GM19452 (cell line): Measurements from ENCODE around the gene METTL2B.
"Not testable (repeated sequence)": the region's sequence is repeated elsewhere in the genome, so short reads cannot be mapped to it uniquely, and the experiment has no call there.

ENCODE experiments used
- ATAC-seq: cut with Tn5 transposase; IDR thresholded peaks from one replicate; pipeline ENCODE4 v1.9.1; 2021; ENCODE audit not compliant: unreplicated experiment

The METTL2B gene

DNA sequence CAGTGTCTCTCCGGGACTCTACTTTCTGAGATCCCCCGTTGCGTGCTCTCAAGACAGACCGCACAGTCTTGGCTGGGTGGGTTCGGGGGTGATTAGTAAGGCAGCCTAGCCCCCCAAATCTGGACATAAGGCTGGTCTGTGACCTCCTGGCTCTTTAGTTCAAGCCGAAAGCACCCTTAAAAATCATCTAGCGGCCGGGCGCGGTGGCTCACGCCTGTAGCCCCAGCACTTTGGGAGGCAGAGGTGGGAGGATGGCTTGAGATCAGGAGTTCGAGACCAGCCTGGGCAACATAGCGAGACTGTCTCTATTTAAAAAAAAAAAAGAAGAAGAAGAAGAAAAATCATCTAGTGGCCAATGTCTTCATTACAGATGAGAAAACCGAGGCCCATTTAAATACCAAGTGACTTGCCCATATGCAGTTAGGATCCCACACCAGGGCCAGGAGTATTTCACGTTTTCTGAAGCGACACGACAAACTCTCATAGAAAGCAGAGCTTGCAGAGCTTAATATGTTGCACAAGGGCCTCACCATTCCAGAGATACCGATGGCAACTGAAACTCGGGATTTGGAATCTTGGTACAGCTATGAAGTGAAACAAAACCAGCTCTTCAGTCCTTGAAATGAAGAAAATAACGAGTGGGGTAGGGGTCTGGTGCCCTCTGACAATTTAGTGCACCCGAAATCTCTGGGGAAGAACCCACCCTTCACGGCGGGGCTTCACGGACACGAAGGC, 21.6 kb upstream of the METTL2B start:
- no peak for ATAC-seq

DNA sequence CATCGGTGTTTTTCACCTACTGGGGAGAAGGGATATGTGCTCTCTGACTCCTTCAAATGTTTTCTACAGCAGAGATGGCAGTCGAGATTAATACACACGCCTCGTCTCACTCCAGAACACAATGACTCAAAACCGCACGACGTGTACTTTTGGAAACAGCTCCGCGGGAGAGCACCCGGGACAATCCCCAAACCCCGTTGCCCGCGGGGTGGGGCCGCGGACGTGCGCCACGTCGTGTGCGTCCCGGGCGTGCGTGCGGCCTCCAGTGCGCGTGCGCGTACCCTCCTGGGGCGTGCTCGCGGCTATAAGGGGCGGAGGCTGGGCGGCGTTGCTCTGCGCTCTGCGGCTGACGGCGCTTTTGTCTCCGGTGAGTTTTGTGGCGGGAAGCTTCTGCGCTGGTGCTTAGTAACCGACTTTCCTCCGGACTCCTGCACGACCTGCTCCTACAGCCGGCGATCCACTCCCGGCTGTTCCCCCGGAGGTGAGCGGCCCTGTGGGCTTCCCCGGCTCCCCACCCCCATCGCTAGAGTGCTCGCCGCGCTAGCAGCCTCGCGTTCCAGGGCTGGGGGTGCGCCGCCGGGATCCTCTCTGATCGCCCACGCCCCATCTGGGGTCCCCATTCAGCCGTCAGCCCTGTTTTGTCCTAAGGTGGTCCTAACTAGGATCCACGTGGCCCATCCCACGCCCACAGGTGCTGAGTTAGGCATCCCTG, 20.8 kb upstream of the METTL2B start, which contains the start of gene HILPDA:
HILPDA (plus strand) TSS at position 336 of the 712 bp plus-strand sequence. CDS start 1,391 bp downstream, outside the sequence.
- peak; percentile 85 for ATAC-seq

DNA sequence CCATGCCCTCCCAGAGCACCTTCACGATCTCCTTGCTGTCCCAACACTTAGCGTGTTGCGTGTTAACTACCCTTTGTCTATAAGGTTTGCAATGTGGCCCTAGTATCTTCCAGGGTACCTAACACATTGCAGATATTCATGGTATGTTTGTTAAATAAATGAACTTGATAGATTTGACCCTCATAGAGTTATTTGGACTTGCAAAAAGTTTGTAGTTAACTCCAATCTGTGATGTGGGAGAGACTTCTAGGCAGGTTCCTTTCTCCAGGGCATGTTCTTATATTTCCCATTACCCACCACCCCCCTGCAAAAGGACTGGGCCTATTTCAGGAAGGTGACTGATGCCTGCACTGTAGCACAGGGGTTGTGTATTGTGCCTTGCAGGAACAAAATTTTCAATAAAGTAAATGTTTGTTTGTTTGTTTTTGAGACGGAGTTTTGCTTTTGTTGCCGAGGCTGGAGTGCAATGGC, 20.3 kb upstream of the METTL2B start:
- no peak for ATAC-seq

DNA sequence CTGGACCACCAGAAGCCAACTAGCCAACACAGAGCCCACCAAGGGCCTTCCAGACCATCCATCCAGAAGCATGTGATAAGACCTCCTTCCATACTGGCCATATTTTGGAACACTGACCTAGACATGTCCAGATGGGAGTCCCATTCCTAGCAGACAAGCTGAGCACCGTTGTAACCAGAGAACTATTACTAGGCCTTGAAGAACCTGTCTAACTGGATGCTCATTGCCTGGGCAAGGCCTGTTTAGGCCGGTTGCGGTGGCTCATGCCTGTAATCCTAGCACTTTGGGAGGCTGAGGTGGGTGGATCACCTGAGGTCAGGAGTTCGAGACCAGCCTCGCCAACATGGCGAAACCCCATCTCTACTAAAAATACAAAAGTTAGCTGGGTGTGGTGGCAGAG, 19.2 kb upstream of the METTL2B start:
- not testable (repeated sequence) for ATAC-seq

DNA sequence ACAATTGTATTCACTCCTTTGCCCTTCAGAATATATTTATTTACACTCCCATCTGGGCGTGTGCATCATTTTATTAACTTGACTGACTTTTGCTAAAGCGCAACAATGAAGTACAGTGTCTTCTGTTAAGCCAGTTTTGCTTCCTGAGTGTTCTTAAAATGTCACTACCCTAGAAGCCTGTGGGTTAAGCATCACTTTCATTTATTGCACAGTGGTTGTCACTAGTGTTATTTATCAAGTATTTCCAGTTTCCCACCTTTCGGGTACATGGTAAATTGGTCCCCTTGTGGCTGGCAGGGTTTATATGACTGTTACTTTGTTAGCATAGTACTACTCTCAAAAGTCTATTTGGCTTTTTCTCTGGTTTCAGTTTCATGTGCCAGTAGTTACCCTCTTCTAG, 17.6 kb upstream of the METTL2B start:
- ATAC-seq: peak; percentile 29

DNA sequence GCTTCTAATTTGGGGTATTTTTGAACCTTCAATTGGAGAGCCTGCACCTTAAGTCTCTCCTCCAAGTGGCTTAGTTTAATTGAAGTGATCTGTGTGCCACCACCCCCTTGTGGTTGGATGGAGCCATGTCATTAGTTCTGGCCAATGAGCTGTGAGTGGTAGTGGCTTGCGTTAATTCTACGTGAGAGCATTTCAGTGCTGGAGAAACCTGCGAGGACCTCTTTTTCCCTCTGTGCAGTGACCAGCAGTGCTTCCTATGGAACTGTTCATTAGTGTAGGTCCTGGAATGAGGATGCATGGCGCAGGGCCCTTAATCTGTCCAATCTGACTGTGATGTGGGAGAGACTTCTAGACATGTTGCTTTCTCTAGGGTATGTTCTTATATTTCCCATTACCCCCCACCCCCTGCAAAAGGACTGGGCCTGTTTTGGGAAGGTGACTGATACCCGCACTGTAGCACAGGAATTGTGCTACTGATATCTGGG, 17.1 kb upstream of the METTL2B start:
- peak; percentile 47 for ATAC-seq

DNA sequence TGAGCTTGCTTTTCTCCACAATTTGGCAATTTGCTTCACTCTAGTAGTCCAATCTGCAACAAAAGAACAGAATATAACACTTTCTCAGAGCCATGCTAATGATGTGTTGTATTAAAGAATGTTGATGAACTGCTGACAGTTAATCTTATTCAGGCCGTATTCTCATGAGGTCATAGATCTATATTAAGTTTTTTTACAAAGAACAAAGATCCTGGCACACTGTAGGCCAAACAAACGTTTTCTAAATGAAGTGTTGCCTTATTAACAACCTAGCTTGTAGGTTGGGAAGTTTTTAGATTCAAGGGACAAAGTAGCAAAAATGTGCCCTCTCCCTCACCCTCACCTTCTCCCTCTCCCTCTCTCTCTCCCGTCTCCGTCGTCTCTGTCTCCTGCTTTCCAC, 14.1 kb upstream of the METTL2B start:
- ATAC-seq: no peak

DNA sequence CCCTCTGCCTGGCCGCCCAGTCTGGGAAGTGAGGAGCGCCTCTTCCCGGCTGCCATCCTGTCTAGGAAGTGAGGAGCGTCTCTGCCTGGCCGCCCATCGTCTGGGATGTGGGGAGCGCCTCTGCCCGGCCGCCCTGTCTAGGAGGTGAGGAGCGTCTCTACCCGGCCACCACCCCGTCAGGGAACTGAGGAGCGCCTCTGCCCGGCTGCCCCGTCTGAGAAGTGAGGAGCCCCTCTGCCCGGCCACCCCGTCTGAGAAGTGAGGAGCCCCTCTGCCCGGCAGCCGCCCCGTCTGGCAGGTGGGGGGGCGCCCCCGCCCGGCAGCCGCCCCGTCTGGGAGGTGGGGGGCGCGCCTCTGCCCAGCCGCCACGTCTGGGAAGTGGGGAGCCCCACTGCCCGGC, 13.2 kb upstream of the METTL2B start:
- ATAC-seq: not testable (repeated sequence)

DNA sequence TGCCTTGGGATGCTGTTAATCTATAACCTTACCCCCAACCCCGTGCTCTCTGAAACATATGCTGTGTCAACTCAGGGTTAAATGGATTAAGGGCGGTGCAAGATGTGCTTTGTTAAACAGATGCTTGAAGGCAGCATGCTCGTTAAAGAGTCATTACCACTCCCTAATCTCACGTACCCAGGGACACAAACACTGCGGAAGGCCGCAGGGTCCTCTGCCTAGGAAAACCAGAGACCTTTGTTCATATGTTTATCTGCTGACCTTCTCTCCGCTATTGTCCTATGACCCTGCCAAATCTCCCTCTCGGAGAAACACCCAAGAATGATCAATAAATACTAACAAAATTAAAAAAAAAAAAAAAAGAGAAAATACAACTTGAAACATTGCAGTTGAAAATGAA, 12.6 kb upstream of the METTL2B start:
- not testable (repeated sequence) for ATAC-seq

DNA sequence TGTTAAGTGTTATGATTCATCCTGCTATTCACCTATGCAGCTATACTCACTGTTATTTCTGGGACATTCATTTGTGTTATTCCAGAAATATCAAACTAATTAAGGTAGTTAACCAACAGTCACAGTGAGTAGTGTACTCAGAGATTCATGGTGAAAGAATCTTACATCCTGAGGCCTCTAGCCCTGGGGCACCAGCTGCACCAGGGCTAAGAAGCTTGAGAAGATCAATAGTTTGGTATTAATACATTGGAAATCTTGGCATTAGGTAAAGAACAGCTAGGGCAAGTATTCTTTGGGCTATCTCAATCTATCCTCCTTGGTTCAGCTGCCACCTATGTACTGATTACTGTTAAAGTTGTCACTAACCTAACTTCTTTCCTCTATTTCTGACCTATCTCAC, 9.7 kb upstream of the METTL2B start:
- not testable (repeated sequence) for ATAC-seq

DNA sequence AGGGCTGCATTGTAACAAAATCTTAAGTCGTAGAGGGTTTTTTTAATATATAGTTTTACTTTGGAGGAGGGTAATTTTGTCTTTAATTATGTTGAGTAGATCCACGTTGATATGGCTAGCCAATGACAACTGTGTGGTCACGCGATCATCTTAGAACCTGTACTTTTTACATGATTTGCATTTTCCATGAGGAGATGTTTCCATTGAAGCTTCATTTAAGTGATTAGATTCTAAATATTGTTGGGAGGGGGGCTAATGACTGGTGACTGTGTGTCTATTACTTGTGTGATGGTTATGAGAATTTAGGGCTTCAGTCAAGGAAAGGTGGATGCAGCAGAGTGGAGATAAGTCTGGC, 765 bp downstream of the METTL2B start:
- not testable (repeated sequence) for ATAC-seq

DNA sequence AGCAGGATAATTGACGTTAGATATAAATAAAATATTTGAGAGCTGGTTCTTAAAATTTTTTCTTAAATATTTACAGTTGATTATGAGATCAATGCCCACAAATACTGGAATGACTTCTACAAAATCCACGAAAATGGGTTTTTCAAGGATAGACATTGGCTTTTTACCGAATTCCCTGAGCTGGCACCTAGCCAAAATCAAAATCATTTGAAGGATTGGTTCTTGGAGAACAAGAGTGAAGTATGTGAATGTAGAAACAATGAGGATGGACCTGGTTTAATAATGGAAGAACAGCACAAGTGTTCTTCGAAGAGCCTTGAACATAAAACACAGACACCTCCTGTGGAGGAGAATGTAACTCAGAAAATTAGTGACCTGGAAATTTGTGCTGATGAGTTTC, 2.5 kb downstream of the METTL2B start:
- ATAC-seq: not testable (repeated sequence)

DNA sequence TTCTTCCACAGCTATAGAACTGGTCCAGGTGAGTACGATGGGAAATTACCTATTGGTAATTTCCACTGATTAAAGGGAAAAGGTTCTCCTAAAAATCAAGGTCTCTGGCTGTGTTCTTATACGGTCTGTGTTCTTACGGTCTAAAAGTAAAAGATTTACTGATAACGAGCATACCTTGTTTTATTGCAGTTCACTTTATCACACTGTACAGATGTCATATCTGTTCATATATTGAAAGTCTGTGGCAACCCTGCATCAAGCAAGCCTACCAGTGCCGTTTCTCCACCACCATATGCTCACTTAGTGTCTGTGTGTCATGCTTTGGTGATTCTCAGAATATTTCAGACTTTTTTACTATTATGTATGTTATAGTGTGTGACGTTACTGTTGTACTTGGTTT, 11.6 kb downstream of the METTL2B start:
- ATAC-seq: not testable (repeated sequence)

DNA sequence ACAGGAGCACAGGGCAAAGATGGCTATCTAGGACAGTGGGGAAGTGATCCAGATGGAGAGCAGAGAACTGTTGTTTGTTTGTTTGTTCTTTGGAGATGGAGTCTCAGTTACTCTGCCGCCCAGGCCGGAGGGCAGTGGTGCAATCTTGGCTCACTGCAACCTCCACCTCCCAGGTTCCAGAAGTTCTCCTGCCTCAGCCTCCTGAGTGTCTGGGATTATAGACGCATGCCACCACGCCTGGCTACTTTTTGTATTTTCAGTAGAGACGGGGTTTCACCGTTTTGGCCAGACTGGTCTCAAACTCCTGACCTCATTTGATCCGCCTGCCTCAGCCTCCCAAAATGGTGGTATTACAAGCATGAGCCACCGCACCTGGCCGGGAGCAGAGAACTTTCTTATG, 20.9 kb downstream of the METTL2B start:
- ATAC-seq: no peak

DNA sequence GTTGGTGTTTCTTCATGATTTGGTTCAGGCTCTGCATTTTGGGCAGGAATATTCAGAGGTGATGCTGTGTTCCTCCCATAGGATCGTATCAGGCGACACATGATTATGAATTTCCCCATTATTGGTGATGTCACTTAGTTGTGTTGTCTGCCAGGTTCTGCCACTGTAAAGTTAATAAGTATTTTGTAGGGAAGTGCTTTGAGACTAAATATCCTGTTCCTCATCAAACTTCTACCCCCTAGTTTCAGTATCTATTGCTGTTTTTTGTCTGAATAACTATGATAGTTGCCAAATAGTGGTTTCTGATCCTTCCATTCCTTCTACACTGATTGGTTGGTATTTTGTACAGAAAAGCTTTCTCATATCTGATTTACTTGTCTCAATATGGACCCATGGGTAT, 28.9 kb downstream of the METTL2B start:
- ATAC-seq: not testable (repeated sequence)

DNA sequence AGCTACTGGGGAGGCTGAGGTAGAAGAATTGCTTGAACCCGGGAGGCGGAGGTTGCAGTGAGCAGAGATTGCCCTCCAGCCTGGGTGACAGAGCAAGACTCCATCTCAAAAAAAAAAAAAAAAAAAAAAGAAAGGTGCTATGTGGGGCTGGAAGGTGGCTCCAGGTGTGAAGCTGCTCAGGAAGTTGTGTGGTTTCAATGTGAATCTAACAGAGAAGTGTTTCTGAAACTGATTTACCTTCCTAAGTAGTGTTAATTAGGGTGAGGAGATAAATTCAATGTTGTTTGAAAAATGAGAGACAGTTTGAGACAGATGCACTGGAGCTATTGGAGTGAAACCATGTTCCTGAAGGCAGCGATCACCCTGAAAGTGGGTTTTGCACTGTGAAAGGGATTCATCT, 30.3 kb downstream of the METTL2B start:
- peak; percentile 59 for ATAC-seq

DNA sequence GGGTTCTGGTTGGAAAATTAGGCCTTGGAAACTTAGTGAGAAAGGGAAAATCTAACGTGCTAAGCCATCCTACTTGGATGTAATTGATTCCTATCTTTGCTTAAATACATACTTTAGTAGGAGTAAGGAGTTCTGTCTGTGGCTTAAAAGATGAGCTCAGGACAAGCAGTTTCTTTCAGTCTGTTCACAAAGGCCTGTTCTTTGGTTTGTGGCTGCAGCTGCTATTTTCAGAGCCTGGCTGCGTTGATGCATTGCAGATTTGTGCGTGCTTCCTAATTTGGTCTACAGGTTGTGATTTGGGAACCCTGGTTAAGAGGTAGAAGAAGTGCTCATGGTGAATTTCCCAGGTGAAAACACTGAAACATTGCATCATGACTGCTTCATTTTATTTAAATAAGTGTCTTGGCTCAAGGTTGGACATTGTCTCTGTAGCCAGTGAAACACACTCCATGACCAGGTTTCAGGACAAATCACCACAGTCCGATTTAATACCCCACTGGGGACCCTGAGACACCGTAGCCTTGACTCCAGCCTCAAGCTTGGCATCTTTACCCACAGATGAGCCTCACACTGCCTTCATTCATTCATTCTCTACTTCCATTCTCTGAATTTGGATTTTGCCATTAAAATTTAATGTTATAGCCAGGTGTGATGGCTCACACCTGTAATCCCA, 30.9 kb downstream of the METTL2B start:
- ATAC-seq: peak; percentile 50

DNA sequence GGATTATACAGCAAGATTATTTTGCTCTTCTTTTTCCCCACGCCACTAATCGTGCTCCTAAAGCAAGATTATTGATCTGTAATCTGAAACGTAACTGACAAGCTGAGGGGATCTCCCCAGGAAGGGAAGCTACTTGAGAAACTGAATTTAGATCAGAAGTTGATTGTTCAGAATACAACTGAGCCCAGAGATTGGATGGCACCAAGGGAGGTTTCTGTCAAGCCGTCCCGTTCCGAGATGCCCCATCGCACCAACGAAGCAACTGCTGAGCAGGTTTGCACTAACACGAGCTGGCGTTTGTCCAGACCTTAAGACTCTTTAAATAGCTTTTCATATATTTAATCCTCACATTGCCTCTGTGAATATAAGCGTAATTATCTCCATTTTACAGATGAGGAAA, 35.1 kb downstream of the METTL2B start:
- not testable (repeated sequence) for ATAC-seq

DNA sequence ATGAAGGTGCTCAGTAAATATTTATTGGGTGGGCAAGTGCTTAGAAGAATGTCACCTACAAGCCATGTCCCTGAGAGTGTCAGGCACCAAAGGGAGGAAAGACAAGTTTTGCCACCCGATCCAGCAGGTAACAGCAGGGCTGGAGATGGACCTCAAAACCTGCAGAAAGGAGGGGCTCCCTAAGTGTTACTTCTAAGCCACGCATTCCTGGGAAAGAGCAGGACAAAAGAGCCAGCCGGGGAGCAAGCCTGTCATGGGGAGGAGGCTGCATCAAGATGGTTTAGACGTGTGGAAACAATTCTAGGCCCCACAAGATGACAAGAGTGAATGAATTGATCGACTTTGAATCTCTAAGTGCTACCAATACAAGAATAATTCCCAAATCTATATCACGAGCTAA, 38.7 kb downstream of the METTL2B start:
- not testable (repeated sequence) for ATAC-seq

DNA sequence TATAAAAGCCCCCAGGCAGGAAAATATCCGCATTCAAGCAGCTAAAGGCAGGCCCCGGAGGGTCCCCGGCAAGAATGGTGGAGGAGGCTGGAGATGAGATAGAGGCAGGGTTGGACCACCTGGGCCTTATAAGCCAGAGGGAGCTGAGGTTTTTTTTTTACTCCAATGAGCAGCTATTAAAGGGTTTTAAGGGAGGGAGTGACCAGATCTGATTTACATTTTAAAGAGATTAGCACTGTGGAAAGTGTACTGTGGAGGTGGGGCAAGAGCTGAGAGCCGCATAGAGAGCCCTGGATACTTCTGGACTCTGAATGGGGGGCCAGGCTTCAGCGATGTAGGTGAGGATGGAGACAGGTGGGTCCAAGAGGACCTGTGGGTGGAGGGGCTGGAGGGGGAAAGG, 40.5 kb downstream of the METTL2B start:
- not testable (repeated sequence) for ATAC-seq

DNA sequence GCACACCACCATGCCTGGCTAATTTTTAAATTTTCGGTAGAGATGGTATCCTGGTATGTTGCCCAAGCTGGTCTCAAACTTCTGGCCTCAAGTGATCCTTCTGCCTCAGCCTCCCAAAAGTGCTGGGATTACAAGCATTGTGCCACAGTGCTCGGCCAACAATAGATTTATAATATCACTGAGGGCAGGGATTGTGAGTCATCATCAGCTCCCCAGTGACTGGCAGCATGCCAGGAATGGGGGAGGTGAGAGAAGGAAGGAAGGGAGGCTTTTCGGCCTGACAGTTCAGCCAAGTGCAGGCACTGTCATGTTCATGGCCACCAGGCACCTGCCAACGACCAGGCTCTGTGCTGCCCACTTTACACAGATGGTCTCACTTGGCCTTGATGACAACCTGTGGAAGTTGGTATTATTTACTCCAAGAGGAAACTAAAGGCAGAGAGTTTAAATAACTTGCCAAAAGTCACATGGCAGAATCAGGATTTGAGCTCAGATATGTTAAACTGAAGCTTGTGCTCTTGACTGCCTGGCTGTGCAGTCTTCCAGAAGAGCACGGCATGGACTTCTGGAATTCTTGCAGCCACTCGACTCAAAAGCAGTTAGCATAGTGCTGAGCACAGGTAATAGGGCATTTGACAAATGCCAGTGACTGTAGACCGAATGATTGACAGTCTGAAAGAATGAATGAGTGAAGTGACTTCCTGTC, 46.8 kb downstream of the METTL2B start:
- not testable (repeated sequence) for ATAC-seq
